CD4-positive, alpha-beta T cell (primary cell): ENCODE data around the gene EFCAB10. TPM values are rescaled to one million over a fixed set of nuclear protein-coding genes. Genes with fewer than 3 reads are reported as not detected.

Experiments
- ATAC-seq: fragments of 200-7000 bp; cut with Tn5 transposase; one replicate; pipeline ENCODE4 v1.10.0; 2022; ENCODE audit warnings: mild to moderate bottlenecking; ENCODE audit not compliant: poor library complexity
- CTCF ChIA-PET: fragments of 350-600 bp; sonication (Branson Sonifier 250); formaldehyde crosslinking; loops from one replicate; lab custom pipeline; 2021; ENCODE audit warnings: antibody characterized with exemption, inconsistent platforms; lab: Charles Lee
- POLR2A ChIA-PET: fragments of 350-600 bp; sonication (Branson Sonifier 250); formaldehyde crosslinking; loops from one replicate; lab custom pipeline; 2021; ENCODE audit warnings: antibody characterized with exemption, inconsistent platforms; lab: Charles Lee
- DNase-seq, 14 experiments: peaks; one replicate each; pipeline ENCODE4 v3.0.0-alpha.2; 2013 to 2020; ENCODE audit warnings: mixed read lengths in 2 of 14
- H3K27ac ChIP-seq, 2 donors: one replicate each; pipeline versions ENCODE4 v1.5.1 to v1.7.0; 2013; ENCODE audit warnings: low read length in 2 of 2, low read depth in 1 of 2, mild to moderate bottlenecking in 1 of 2
- H3K27me3 ChIP-seq, 2 experiments: 1 replicate in 1 of 2; 2 replicates in 1 of 2; pipeline versions ENCODE4 v1.6.1 to v1.7.0; 2013; ENCODE audit warnings: low read length in 2 of 2, control low read depth in 1 of 2, mild to moderate bottlenecking in 1 of 2, moderate library complexity in 1 of 2; ENCODE audit not compliant: insufficient read depth in 2 of 2, control insufficient read depth in 1 of 2
- H3K36me3 ChIP-seq: one replicate; pipeline ENCODE4 v1.6.1; 2013; ENCODE audit warnings: low read length, control low read depth; ENCODE audit not compliant: insufficient read depth
- H3K4me1 ChIP-seq: one replicate; pipeline ENCODE4 v1.6.1; 2013; ENCODE audit warnings: low read length, control low read depth; ENCODE audit not compliant: insufficient read depth
- H3K4me3 ChIP-seq: one replicate; pipeline ENCODE4 v1.5.1; 2013; ENCODE audit warnings: mild to moderate bottlenecking, low read length, moderate library complexity
- H3K9me3 ChIP-seq, 2 experiments: 1 replicate in 1 of 2; 2 replicates in 1 of 2; pipeline versions ENCODE4 v1.6.1 to v1.7.0; 2013; ENCODE audit warnings: low read length in 2 of 2, mild to moderate bottlenecking in 2 of 2, control low read depth in 1 of 2, moderate library complexity in 1 of 2; ENCODE audit not compliant: control insufficient read depth in 1 of 2, insufficient read depth in 1 of 2
- H3K27ac Mint-ChIP-seq: one replicate; pipeline ENCODE4 v1.8.0; 2020; ENCODE audit warnings: mixed read lengths
- H3K27me3 Mint-ChIP-seq: one replicate; pipeline ENCODE4 v1.8.0; 2021; ENCODE audit warnings: mixed read lengths
- H3K36me3 Mint-ChIP-seq: one replicate; pipeline ENCODE4 v1.8.0; 2021; ENCODE audit warnings: low read depth, mixed read lengths
- H3K4me1 Mint-ChIP-seq: one replicate; pipeline ENCODE4 v1.8.0; 2021; ENCODE audit warnings: low read depth, mixed read lengths
- H3K4me3 Mint-ChIP-seq: one replicate; pipeline ENCODE4 v1.8.0; 2020; ENCODE audit warnings: mild to moderate bottlenecking, mixed read lengths
- H3K9me3 Mint-ChIP-seq: one replicate; pipeline ENCODE4 v1.8.0; 2020; ENCODE audit warnings: mixed read lengths
- CTCF ChIP-seq: fragments of 200-600 bp; IDR thresholded peaks from one replicate; pipeline ENCODE4 v1.8.0; 2022; ENCODE audit warnings: antibody characterized with exemption, mild to moderate bottlenecking
- intact Hi-C, 2 experiments: fragments of 100-400 bp; cut with DNase I in 1 of 2; cut with micrococcal nuclease in 1 of 2; formaldehyde crosslinking; loops; one replicate each; pipeline versions ENCODE4 v1.15.1 to v1.9.0; 2023 to 2025; cut with DNase I, micrococcal nuclease
- total RNA-seq, 174 experiments: library from RNA in 2 of 174; stranded (reverse) in 2 of 174; gene quantifications; one replicate each; pipeline ENCODE4 v1.2.3 and lab custom pipeline; 2021 to 2026

Gene EFCAB10
- total RNA-seq, 2 experiments from 2014 or later: 0.78 to 1.1 TPM

GRCh38 chr7:105596866-105597265 is 15.6 kb upstream of the EFCAB10 start:
- Mint-ChIP-seq H3K9me3 (no peaks in the 10 kb centered on the region), H3K27me3 (no peaks in the 10 kb centered on the region), H3K27ac (no peak overlapping the region), H3K4me1 (no peaks in the 10 kb centered on the region), H3K36me3 (no peaks in the 10 kb centered on the region), H3K4me3 (no peak overlapping the region)
- H3K27ac ChIP-seq: no peak overlapping the region
- no peaks in the 10 kb centered on the region for H3K9me3 ChIP-seq
- CTCF ChIA-PET: no interaction called here
- POLR2A ChIA-PET: interaction anchor here (0.6 kb wide), 1 partner anchor 61 kb away, joined by 3 read pairs; no protein-coding TSS in a partner anchor
- DNase-seq: no peak
- no peak overlapping the region for H3K4me3 ChIP-seq
- H3K27me3 ChIP-seq: no peaks in the 10 kb centered on the region
- TF ChIP-seq CTCF: no peak
- no peaks in the 10 kb centered on the region for H3K4me1 ChIP-seq
- intact Hi-C loops: no loop called here
- H3K36me3 ChIP-seq: no peaks in the 10 kb centered on the region
- ATAC-seq: no peak

GRCh38 chr7:105594034-105594433 is 12.7 kb upstream of the EFCAB10 start:
- Mint-ChIP-seq H3K27ac (no peak overlapping the region), H3K36me3 (no peaks in the 10 kb centered on the region), H3K4me1 (peaks cover 4% of the 10 kb centered on the region), H3K27me3 (no peaks in the 10 kb centered on the region), H3K4me3 (no peak overlapping the region), H3K9me3 (no peaks in the 10 kb centered on the region)
- no peak overlapping the region for H3K27ac ChIP-seq
- intact Hi-C loops: no loop called here
- no peak for DNase-seq
- no peak for ATAC-seq
- no peak for TF ChIP-seq CTCF
- no peak overlapping the region for H3K4me3 ChIP-seq
- no peaks in the 10 kb centered on the region for H3K36me3 ChIP-seq
- ChIA-PET POLR2A (no interaction called here), CTCF (no interaction called here)
- H3K9me3 ChIP-seq: no peaks in the 10 kb centered on the region
- no peaks in the 10 kb centered on the region for H3K27me3 ChIP-seq
- H3K4me1 ChIP-seq: peaks cover 4% of the 10 kb centered on the region

- H3K27ac Mint-ChIP-seq: no peak overlapping the region
- CTCF ChIA-PET: no interaction called here
- no peak overlapping the region for H3K4me3 Mint-ChIP-seq
Measured at GRCh38 chr7:105591522-105591921, 10.2 kb upstream of the EFCAB10 start.

More at GRCh38 chr7:105591522-105591921, 10.2 kb upstream of the EFCAB10 start:
- Histone ChIP-seq H3K27me3 (no peaks in the 10 kb centered on the region), H3K4me3 (no peak overlapping the region), H3K36me3 (no peaks in the 10 kb centered on the region), H3K4me1 (peaks cover 8% of the 10 kb centered on the region), H3K27ac (no peak overlapping the region), H3K9me3 (no peaks in the 10 kb centered on the region)
- POLR2A ChIA-PET: no interaction called here
- intact Hi-C loops: no loop called here
- H3K9me3 Mint-ChIP-seq: no peaks in the 10 kb centered on the region
- no peak for ATAC-seq
- no peak for TF ChIP-seq CTCF
- H3K27me3 Mint-ChIP-seq: no peaks in the 10 kb centered on the region
- H3K36me3 Mint-ChIP-seq: no peaks in the 10 kb centered on the region
- peaks cover 10% of the 10 kb centered on the region for H3K4me1 Mint-ChIP-seq
- DNase-seq: no peak
